NCI-H1436 (cell line): ENCODE results near the gene PMFBP1.
A peak's percentile ranks its signal among the peaks of the same experiment; 100 is the strongest.
"Not testable (repeated sequence)": the region's sequence is repeated elsewhere in the genome, so short reads cannot be mapped to it uniquely, and the experiment has no call there.

Source experiments
- DNase-seq: peaks from one replicate; lab custom pipeline; 2025; lab: John Stamatoyannopoulos, UW

The PMFBP1 gene

GRCh38 chr16:72105978-72106377 lies 66.0 kb downstream of the PMFBP1 start:
- no peak for DNase-seq

DNA sequence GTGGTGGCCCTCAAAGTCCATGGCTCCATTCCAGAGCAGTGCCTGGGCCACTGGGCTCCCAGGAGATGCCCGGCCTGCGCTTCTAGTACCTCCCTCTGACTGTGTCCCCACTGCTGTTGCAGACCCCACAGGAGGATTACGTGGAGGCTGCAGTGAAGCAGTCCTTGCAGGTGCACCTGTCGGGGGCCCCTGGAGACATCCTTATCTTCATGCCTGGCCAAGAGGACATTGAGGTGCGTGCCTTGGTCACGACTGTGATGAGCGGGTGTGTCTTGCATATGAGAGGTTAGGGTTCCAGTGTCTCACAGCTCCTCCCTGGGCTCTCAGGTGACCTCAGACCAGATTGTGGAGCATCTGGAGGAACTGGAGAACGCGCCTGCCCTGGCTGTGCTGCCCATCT lies 67.0 kb downstream of the PMFBP1 start:
- no peak for DNase-seq

- DNase-seq: no peak
Observed at GRCh38 chr16:72101195-72101594, 70.8 kb downstream of the PMFBP1 start.

DNA sequence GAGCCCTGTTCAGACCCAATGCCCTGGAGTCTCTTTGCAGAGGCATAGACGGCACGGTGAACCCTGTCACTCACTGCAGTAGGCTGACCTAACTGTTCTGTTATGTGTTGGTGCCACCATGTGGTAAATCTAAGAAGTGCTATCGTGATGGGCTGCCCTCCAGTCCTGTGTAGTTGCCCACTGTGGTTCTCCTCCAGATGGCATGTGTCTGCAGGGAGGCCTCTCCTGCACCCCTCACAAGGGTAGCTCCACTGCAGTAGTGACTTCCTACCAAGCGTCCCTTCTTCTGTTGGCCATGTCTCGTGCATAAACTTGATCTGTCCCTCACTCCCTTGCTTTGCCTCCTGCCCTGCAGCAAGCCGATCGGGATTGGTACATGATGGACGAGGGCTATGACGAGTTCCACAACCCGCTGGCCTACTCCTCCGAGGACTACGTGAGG lies 72.6 kb downstream of the PMFBP1 start:
- DNase-seq: peak; percentile 10

DNA sequence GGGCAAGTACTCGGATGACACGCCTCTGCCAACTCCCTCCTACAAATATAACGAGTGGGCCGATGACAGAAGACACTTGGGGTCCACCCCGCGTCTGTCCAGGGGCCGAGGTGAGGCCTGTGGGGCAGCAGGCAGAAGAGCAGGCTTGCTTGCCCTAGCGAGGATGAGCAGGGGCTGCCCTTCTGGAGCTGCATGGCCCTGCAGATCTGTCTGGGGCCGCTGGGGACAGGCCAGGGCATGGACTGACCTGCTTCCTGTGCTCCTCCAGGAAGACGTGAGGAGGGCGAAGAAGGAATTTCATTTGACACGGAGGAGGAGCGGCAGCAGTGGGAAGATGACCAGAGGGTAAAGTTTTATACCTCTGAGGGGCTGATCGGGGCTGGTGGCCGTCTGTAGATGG lies 73.0 kb downstream of the PMFBP1 start:
- DNase-seq: no peak

GRCh38 chr16:72094266-72094610 lies 77.7 kb downstream of the PMFBP1 start:
- DNase-seq: no peak

DNA sequence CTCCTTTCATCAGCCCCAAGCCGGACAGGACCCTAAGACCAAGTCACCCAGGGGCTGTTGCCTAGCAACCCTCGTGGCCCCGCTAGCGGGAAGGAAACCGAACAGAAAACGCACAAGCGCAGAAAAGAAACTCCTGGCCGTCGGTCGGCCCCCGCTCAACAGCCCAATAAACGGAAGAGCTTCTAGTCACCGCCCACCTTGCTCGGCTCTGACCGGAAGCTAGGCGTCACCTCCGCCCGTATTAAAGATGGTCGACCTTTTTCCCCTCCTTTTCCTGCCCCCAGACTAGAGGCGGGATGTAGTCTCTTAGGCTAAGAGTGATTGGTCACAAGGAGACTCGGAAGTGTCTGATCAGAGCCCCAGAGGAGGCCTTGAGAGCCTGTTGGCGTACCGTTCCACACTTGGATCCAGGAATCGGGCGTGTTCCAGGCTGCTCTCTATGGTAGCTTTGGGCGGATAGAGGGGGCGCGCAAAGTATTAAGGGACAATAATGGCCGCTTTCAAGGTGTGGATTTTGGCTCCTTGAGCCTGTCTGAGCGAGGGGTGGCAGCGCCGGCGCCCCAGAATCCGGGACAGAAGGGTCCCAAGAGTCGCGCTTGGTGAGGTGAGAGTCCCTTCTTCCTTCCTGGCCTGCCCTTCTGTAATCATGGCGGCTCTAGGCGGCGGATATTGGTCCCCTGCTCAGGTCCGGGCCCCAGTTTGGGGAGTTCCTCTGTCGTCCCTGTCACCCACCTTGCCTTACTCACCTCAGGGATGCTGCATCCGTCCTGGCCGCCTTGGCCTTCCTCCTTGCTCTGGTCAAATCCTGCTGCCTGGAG lies 78.3 kb downstream of the PMFBP1 start, which contains the start of the genes DHX38 and TXNL4B:
TSS of gene DHX38 (plus strand) at position 400 of the 818 bp plus-strand sequence. CDS start 2,311 bp downstream, outside the sequence.
TSS of gene TXNL4B (minus strand) at position 173 of the 818 bp plus-strand sequence. CDS start 2,871 bp downstream, outside the sequence.
- DNase-seq: peak; percentile 97

DNA sequence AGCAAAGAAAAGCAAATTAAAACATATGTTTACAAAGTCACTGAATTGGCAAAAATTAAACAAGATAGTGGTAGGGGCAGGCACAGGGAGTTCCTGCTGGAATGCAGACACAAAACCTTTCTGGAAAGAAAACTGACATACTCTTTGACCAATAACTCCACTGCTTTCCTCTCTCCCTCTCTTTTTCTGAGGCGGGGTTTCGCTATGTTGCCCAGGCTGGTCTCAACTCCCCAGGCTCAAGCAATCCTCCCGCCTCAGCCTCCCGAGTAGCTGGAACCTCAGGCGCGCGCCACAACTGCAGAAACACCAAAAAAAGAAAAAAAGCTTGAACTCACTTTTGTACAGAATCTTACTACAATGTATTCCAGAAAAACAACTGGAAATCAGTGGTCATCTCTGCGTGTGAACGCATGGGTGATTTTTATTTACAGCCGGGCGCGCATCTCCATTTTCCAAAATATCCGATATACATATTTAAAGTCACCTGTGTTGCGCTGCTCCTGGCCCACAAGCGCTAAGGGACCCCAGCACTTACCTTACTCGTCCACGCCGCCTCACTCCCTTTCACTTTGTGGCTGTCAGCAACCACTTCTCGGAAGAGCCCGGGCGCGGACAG lies 79.0 kb downstream of the PMFBP1 start:
- no peak for DNase-seq

- no peak for DNase-seq
Observed at GRCh38 chr16:72091217-72091616, 80.7 kb downstream of the PMFBP1 start.

DNA sequence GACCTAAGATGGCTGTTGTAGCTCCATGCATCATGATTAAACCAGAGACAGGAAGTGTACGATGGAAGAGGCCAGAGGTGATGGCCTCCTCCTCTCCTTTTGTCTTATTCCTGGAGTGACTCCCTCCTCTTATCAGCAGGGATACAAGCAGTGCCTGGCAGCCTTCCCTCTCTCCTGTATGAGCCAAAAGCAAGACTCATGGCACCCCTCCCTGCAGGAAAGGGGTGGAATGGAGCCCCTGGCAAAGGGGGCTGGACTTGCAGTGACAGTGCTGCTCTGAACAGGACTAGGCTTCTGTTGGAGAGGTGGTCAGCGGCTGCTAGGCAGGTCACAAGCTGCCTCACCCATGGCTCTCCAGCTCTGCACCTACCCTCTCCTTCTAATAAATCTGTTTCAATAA lies 87.0 kb downstream of the PMFBP1 start:
- DNase-seq: no peak

DNA sequence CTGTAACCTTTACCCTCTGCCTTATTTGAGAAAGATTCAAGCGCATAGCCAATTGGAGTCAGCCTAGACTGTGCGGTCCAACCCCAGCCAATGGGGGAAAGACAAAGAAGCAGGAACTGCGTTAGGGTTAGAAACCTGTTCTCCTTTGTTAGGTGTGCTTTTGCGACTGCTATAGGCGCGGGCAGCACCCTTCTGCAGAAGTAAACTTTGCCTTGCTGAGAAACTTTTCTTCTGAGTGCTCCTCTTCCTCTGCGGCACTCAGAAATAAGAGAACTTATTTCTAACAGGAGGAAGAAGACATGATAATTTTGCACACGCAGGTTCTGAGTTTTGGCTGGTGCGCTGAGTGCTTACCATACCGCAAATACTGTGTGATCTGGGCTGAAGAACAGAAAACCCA lies 87.5 kb downstream of the PMFBP1 start:
- DNase-seq: no peak

- DNase-seq: no peak
Observed at GRCh38 chr16:72083778-72084404, 88.1 kb downstream of the PMFBP1 start.

DNA sequence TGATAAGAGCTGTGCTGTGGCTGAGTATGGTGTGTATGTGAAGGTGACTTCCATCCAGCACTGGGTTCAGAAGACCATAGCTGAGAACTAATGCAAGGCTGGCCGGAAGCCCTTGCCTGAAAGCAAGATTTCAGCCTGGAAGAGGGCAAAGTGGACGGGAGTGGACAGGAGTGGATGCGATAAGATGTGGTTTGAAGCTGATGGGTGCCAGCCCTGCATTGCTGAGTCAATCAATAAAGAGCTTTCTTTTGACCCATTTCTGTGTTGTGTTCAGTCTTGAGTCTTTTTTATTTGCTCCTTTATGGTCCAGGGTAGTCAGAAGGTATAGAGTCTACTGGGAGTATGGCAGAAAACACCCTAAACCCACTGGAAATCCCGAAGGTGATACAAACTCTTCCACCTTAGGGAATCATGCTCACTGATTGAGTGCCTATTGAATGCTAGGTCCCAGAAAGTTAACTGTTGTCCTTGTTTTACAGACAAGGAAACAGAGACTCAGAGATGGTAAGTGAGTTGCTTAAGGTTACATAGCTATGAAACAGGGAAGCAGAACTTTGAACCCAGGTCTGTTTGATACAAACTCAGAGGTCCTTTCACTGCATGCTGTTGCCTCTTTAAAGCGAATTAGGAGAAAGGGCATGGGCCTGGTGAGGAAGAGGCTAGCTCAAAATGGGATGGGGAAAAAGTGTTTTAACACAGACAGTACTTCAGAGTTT lies 94.8 kb downstream of the PMFBP1 start:
- DNase-seq: not testable (repeated sequence)

DNA sequence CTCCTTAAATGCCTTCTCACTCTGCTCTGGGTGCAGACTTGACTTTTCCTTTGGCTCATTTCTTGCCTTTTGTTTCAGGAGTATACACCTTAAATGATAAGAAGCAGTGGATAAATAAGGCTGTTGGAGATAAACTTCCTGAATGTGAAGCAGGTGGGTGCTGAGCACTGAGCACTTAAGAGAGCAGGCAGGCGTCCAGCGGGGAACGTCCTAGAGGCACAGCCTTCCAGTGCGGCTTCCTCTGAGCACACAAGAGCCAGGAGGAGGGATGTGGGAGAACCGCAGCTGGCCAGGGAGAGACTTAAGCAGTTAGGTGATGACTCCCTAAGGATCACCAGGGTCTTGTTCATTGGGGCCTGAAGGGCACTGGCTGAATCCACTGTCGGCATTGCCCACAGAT lies 96.9 kb downstream of the PMFBP1 start:
- not testable (repeated sequence) for DNase-seq

GRCh38 chr16:72073560-72074230 lies 98.3 kb downstream of the PMFBP1 start:
- no peak for DNase-seq

DNA sequence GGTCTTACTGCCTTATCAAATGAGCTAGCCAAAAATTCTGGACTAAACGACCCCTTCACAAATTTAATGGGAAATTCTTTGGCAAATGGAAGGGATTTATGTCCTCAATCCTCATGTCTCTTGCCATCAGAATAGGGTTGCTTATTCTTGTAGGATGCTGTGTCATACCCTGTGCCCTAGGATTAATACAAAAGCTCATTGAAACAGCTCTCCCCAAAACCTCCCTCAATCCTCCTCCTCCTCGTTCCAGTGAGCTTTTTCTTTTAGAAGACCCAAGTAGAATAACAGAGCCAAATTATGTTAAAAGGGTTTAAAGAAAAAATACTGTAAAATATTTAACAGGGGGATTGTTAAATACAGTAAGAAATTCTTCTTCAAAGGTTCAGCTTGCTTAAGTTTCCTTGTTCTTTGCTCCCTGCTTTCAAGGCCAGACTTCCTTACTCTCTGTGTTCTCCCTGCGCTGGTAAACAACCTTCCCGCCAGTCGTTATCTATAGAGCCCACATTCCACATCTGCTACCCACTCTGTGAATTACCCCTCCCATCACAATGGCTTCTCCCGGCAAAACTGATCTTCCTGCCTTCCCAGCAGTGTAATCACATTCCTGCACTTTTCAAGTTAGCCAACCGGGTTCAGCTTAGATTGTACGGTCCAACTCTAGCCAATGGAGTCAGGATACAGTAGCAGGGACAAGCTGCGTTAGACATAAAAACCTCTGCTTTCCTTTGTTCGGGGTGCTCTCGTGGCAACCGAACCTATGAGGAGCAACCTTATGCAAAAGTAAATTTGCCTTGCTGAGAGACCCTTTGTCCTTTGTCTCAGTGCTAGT lies 99.2 kb downstream of the PMFBP1 start:
- DNase-seq: no peak
